ENCODE data around the gene DNAH14.
A peak's percentile ranks its signal among the peaks of the same experiment; 100 is the strongest.
"Not testable (repeated sequence)": the region's sequence is repeated elsewhere in the genome, so short reads cannot be mapped to it uniquely, and the experiment has no call there.

The DNAH14 gene

GRCh38 chr1:225368036-225368552 is 438.6 kb downstream of the DNAH14 start:
- H3K36me3 Mint-ChIP-seq (ENCODE audit: insufficient read depth): no peaks in the 10 kb centered on the region
- ATAC-seq (replicated peaks): no peak
- no peaks in the 10 kb centered on the region for H3K9me3 Mint-ChIP-seq

DNA sequence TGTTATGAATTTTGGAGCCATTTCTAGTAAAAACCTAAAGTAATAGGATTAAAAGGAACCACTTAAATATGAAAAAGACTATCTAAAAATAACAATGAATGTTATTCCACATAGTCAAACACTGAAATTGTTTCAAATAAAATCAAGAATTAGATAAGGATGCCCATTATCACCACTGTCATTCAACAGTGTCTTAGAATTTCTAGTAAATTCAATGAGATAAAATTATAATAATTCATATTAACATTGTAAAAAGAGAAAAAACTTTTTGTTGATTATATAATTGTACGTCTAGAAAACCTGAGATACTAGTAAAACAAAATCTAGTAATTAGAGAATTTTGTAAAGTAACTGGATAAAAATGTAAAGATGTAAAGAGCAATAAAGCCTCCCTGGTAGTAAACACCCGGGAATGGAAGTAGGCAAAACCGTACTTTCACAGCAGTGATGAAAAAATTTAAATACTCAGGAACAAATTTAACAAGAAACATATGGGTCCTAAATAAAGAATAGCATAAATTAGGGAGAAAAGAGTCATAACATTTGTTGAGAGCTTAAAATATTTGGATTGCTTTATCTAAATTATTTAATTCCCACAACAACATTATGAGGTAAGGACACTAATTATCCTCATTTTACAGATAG is 442.0 kb downstream of the DNAH14 start:
- H3K9me3 Mint-ChIP-seq: no peaks in the 10 kb centered on the region
- no peak overlapping the region for H3K27ac Mint-ChIP-seq
- H3K27me3 Mint-ChIP-seq: peaks cover 16 to 19% of the 10 kb centered on the region in 2 donors
- H3K4me3 Mint-ChIP-seq: no peak overlapping the region
- H3K36me3 Mint-ChIP-seq (ENCODE audit: insufficient read depth): no peaks in the 10 kb centered on the region
- H3K4me1 Mint-ChIP-seq (ENCODE audit: low read depth in 2 of 2): no peaks in the 10 kb centered on the region
- DNase-seq (no peak), ATAC-seq (replicated peaks) (no peak)

More at GRCh38 chr1:225368036-225368552, 438.6 kb downstream of the DNAH14 start:
- Mint-ChIP-seq H3K27me3 (peaks cover 28% of the 10 kb centered on the region in 2 donors), H3K27ac (no peak overlapping the region), H3K4me3 (no peak overlapping the region), H3K4me1 (ENCODE audit: low read depth in 2 of 2) (no peaks in the 10 kb centered on the region)
- no peak for DNase-seq

GRCh38 chr1:225373155-225373554 is 443.7 kb downstream of the DNAH14 start:
- DNase-seq (no peak), ATAC-seq (replicated peaks) (no peak)
- Mint-ChIP-seq H3K27me3 (peaks cover 0 to 6% of the 10 kb centered on the region in 2 donors), H3K4me3 (no peak overlapping the region), H3K9me3 (no peaks in the 10 kb centered on the region), H3K27ac (no peak overlapping the region), H3K36me3 (ENCODE audit: insufficient read depth) (no peaks in the 10 kb centered on the region), H3K4me1 (ENCODE audit: low read depth in 2 of 2) (no peaks in the 10 kb centered on the region)

DNA sequence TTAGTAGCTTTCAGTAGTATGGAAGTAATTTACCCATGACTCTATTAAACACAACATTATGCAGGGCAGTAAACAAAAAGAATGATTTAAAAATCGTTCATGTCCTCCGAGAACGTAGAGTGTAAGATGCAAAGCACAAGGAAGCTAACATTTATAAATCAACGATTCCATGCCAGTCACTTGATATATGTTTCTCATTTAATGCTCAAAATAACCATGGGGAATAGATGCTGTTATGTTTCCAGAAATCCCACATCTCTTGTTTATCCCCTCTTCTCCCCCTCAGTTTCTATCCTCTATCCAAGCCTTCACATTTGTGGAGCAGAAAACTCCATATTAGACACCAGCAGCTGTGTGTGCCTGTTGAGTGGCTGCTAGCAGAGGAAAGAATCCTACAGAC is 445.5 kb downstream of the DNAH14 start:
- DNase-seq: no peak
- no peaks in the 10 kb centered on the region for H3K27me3 Mint-ChIP-seq
- no peaks in the 10 kb centered on the region for H3K9me3 Mint-ChIP-seq
- ATAC-seq (replicated peaks): no peak
- no peak overlapping the region for H3K4me3 Mint-ChIP-seq
- no peak overlapping the region for H3K27ac Mint-ChIP-seq
- H3K36me3 Mint-ChIP-seq (ENCODE audit: insufficient read depth): no peaks in the 10 kb centered on the region
- no peaks in the 10 kb centered on the region for H3K4me1 Mint-ChIP-seq (ENCODE audit: low read depth in 2 of 2)

DNA sequence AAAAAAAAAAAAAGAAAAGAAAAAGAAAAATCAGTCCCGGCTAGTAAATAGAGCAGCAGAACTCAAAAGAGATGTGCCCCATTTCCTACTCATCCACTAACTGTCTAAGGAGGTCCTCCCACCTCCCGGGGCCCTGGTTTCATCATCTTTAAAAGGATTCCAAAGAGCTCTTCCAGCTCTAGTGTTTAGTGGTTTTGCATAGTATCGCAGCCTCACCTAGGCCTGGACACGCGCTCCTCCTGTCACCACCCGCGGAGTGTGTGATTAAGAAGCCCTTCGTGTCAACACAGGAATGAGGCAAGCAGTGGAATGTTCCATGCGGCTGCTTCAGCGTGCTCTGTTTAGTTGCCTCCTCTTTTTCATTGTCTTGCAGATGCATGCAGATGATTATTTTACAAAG is 449.4 kb downstream of the DNAH14 start:
- Mint-ChIP-seq H3K9me3 (no peaks in the 10 kb centered on the region), H3K36me3 (ENCODE audit: insufficient read depth) (no peaks in the 10 kb centered on the region), H3K27ac (no peak overlapping the region), H3K27me3 (no peaks in the 10 kb centered on the region), H3K4me1 (ENCODE audit: low read depth in 2 of 2) (no peaks in the 10 kb centered on the region), H3K4me3 (no peak overlapping the region)
- DNase-seq (no peak), ATAC-seq (replicated peaks) (no peak)

GRCh38 chr1:225380691-225381090 is 451.2 kb downstream of the DNAH14 start:
- Mint-ChIP-seq H3K27me3 (no peaks in the 10 kb centered on the region), H3K4me3 (no peak overlapping the region), H3K27ac (no peak overlapping the region), H3K4me1 (ENCODE audit: low read depth in 2 of 2) (no peaks in the 10 kb centered on the region), H3K9me3 (no peaks in the 10 kb centered on the region), H3K36me3 (ENCODE audit: insufficient read depth) (no peaks in the 10 kb centered on the region)
- no peak for ATAC-seq (replicated peaks)
- DNase-seq: no peak

GRCh38 chr1:225386860-225387259 is 457.4 kb downstream of the DNAH14 start:
- ATAC-seq (replicated peaks); H3K36me3 Mint-ChIP-seq (ENCODE audit: insufficient read depth); H3K4me3 Mint-ChIP-seq; H3K27ac Mint-ChIP-seq; DNase-seq; H3K27me3 Mint-ChIP-seq; H3K9me3 Mint-ChIP-seq; H3K4me1 Mint-ChIP-seq (ENCODE audit: low read depth in 2 of 2): not testable (repeated sequence)

DNA sequence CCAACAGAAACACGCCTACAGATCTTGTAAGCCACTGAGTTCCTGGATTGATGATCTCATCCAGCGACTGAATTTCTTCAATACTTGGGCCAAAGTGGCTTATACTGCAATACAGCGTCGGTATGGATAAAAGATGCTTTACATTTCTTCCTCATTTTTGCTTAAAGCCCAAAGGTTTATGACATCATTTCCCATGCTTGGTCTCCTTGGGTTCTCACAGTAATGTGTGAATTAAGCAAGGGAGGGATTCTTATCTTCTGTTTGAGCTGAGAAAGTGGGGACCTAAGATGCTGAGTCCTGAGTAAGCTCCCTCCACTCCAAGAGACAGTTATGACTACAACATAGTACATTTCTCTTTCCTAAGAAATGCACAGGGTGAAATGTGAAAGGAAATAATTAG is 458.9 kb downstream of the DNAH14 start:
- H3K27ac Mint-ChIP-seq: no peak overlapping the region
- H3K4me1 Mint-ChIP-seq (ENCODE audit: low read depth in 2 of 2): peaks cover 0 to 5% of the 10 kb centered on the region in 2 donors
- no peaks in the 10 kb centered on the region for H3K9me3 Mint-ChIP-seq
- ATAC-seq (replicated peaks): no peak
- H3K36me3 Mint-ChIP-seq (ENCODE audit: insufficient read depth): peaks cover 3% of the 10 kb centered on the region
- DNase-seq: no peak
- H3K4me3 Mint-ChIP-seq: no peak overlapping the region
- no peaks in the 10 kb centered on the region for H3K27me3 Mint-ChIP-seq

GRCh38 chr1:225389843-225390242 is 460.4 kb downstream of the DNAH14 start:
- Mint-ChIP-seq H3K4me3 (no peak overlapping the region), H3K4me1 (ENCODE audit: low read depth in 2 of 2) (peaks cover 0 to 5% of the 10 kb centered on the region in 2 donors), H3K27me3 (no peaks in the 10 kb centered on the region), H3K9me3 (no peaks in the 10 kb centered on the region), H3K36me3 (ENCODE audit: insufficient read depth) (peaks cover 3% of the 10 kb centered on the region), H3K27ac (peak overlapping the region in 1 of 2 donors; percentile 27)
- no peak for ATAC-seq (replicated peaks)
- no peak for DNase-seq

DNA sequence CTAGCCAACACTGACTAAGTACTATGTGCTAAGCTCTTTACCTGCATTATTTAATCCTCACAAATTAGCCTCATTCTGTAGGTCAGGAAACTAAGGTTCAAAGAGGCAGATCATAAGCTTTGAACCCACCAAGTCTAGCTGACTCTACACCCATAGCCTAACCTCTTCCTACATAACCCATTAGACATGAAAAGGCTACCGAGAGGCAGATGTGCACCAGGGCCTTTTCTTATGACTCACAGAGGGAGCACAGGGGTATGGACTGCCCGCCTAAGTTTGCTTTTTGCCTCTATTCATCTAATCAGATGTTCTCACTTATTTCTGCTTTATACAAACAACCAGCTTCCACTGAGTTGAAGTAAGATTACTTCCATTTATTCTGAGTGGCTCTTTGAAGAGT is 466.9 kb downstream of the DNAH14 start:
- Mint-ChIP-seq H3K27ac (no peak overlapping the region), H3K36me3 (ENCODE audit: insufficient read depth) (peaks cover 33% of the 10 kb centered on the region)
- no peak for DNase-seq

DNA sequence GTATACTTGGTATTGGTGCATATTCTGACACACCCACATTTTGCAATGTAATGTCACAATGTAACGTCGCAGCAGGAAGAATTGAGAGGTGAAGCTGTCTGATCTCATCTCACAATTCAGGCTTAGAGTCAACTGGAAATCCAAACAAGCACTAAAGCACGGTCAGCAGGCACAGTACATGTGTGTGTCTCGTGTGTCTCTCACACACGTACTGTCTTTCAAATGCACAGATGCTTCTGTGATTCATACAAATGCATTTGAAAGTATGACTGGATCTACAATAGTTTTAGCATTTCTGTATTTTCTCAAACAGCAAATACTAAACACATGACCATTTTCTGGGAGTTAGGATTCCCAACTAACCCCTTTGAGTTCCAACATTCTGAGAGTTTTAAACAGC is 471.5 kb downstream of the DNAH14 start:
- Mint-ChIP-seq H3K36me3 (ENCODE audit: insufficient read depth) (peaks cover 72% of the 10 kb centered on the region), H3K9me3 (no peaks in the 10 kb centered on the region), H3K27ac (no peak overlapping the region), H3K27me3 (no peaks in the 10 kb centered on the region), H3K4me1 (ENCODE audit: low read depth in 2 of 2) (peaks cover 0 to 7% of the 10 kb centered on the region in 2 donors), H3K4me3 (no peak overlapping the region)
- ATAC-seq (replicated peaks) (no peak), DNase-seq (no peak)

More for the DNA sequence above, 466.9 kb downstream of the DNAH14 start:
- ATAC-seq (replicated peaks): no peak
- Mint-ChIP-seq H3K4me1 (ENCODE audit: low read depth in 2 of 2) (peaks cover 0 to 5% of the 10 kb centered on the region in 2 donors), H3K9me3 (no peaks in the 10 kb centered on the region), H3K27me3 (no peaks in the 10 kb centered on the region), H3K4me3 (no peak overlapping the region)

- H3K36me3 Mint-ChIP-seq (ENCODE audit: insufficient read depth): peaks cover 78% of the 10 kb centered on the region
- no peak for ATAC-seq (replicated peaks)
- DNase-seq: no peak
- no peaks in the 10 kb centered on the region for H3K27me3 Mint-ChIP-seq
- H3K27ac Mint-ChIP-seq: peak overlapping the region in 1 of 2 donors; percentile 63
- no peak overlapping the region for H3K4me3 Mint-ChIP-seq
- H3K9me3 Mint-ChIP-seq: no peaks in the 10 kb centered on the region
- H3K4me1 Mint-ChIP-seq (ENCODE audit: low read depth in 2 of 2): peaks cover 5 to 16% of the 10 kb centered on the region in 2 donors
Measured at GRCh38 chr1:225406976-225407725, 477.7 kb downstream of the DNAH14 start.

DNA sequence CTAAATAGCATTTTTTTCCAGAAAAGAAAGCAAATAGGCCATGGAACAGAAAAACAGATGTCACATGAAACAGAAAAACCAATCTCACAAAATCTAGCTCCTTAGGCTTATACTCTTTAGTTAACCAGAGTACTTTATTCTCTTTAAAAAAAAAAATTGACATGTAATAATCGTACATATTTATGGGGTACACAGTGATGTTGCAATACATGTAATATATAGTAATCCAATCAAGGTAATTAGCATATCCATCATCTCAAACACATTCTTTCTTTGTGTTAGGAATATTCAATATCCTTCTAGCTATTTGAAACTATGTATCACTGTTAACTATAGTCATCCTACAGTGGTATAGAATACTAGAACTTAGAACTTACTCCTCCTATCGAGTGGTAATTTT is 478.3 kb downstream of the DNAH14 start:
- ATAC-seq (replicated peaks) (no peak), DNase-seq (no peak)
- Mint-ChIP-seq H3K36me3 (ENCODE audit: insufficient read depth) (peaks cover 78% of the 10 kb centered on the region), H3K4me1 (ENCODE audit: low read depth in 2 of 2) (peaks cover 5 to 16% of the 10 kb centered on the region in 2 donors), H3K27me3 (no peaks in the 10 kb centered on the region), H3K9me3 (no peaks in the 10 kb centered on the region), H3K4me3 (no peak overlapping the region), H3K27ac (peak overlapping the region; percentile 35 to 63)

GRCh38 chr1:225408249-225408648 is 478.8 kb downstream of the DNAH14 start:
- Mint-ChIP-seq H3K36me3 (ENCODE audit: insufficient read depth) (peaks cover 78% of the 10 kb centered on the region), H3K4me1 (ENCODE audit: low read depth in 2 of 2) (peaks cover 5 to 16% of the 10 kb centered on the region in 2 donors), H3K27ac (peak overlapping the region; percentile 19 to 35), H3K9me3 (no peaks in the 10 kb centered on the region), H3K4me3 (no peak overlapping the region), H3K27me3 (no peaks in the 10 kb centered on the region)
- ATAC-seq (replicated peaks): no peak
- DNase-seq: no peak
